Kidney capillary endothelial cell (primary cell): ENCODE results near the gene CEP19.

Experiments used
- DNase-seq: peaks from one replicate; pipeline ENCODE4 v3.0.0-alpha.2; 2018; ENCODE audit warnings: low spot score

The CEP19 gene

DNA sequence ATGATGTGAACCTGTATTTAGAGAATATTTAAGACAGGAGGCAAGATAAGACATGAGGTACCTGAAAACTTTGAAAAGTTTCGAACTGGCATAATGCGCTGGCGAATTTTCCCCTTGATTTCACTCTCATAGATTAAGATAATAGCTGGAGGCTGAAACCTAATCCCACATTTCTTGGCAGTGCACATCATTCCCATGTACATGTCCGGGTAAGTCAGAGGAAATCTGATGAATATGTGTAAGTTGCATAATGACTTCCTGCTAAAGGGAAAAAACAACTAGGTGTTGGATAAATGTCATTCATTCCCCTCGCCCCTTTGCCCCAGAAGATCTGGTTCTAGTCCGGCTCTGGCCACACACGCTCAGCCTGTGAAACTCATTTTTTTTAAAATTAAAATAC lies 3.6 kb downstream of the CEP19 start:
- DNase-seq, result no peak

- no peak for DNase-seq
Observed at GRCh38 chr3:196707566-196707965, 4.5 kb downstream of the CEP19 start.

DNA sequence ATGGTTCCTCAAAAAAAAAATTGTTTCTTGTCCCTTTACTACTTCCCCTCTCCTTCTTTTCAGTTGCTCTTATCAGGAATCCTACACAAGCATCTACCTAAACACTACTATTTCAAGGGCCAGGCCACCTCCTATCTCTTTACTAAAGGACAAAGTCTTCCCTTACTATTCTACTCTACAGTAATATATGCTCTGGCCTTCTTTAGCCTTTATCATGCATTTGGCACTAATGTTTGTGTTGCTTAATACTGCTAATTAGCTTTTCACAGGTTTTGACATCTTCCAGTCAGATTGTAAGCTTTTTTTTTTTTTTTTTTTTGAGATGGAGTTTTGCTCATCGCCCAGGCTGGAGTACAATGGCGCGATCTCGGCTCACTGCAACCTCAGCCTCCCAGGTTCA lies 5.3 kb downstream of the CEP19 start:
- no peak for DNase-seq

DNA sequence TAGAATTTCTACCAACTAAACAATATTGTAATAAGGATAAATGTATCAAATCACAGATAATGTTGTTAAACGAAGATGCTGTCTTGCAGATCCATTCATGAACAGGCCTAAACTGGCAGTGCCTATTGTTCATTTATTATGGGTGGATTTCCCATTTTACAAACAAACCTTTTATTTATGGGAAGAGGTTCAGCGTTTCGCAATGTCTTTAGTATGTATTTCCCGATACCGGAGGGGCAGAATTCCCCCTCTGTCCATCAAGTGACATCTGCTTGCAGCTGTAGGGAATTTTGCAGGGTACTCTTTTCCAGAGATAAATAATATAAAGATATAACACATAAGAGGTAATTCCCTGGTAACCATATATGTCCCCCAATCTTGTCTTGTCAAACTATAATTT lies 5.7 kb downstream of the CEP19 start:
- no peak for DNase-seq

- DNase-seq, result no peak
Observed at GRCh38 chr3:196700801-196701200, 11.2 kb downstream of the CEP19 start.

DNA sequence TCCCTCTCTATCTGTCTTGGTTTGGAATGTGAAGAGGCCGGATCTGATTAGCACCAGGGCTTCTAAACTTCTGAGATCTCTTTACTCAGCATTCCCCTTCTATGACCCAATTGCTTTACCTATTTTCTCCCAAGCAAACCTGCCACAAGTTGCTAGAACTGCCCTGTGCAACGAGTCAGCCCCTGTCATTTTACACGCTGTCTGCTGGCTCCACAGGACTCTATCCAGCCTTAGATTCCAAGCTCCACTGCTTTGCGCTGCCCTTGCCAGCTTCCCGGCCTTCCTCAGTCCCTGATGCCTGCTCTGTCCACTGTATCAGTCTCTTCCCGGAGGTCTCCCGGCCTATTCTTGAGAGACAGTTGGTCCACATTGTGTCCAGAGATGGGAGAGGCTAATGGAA lies 12.3 kb downstream of the CEP19 start:
- no peak for DNase-seq

DNA sequence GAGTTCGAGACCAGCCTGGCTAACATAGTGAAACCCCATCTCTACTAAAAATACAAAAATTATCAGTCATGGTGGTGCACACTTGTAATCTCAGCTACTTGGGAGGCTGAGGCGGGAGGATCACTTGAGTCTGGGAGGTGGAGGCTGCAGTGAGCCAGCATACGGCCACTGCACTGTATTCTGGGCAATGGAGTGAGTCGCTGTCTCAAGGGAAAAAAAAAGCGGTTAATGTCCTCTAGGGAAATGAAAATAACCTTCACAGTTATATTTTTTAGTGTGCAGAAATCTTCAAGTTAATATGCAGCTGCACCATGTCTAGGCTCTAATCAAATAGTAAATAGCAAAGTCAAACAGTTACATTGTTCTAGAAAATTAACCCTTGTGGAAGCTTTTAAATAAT lies 14.8 kb downstream of the CEP19 start:
- no peak for DNase-seq

DNA sequence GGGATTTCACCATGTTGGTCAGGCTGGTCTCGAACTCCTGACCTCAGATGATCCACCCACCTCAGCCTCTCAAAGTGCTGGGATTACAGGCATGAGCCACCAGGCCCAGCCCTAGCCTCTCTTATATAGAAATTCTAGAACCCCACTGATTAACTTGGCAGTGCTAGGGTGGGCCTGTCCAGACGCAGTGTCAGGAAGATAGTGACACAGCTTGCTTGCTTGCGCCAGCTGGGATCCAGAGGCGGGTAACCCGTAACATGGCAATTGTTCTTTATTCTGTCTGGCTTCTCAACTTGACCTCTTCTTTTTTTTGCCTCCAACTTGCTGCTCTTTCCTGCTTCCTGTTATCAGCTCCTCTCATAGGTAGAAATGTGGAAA lies 16.2 kb downstream of the CEP19 start:
- DNase-seq, result no peak

DNA sequence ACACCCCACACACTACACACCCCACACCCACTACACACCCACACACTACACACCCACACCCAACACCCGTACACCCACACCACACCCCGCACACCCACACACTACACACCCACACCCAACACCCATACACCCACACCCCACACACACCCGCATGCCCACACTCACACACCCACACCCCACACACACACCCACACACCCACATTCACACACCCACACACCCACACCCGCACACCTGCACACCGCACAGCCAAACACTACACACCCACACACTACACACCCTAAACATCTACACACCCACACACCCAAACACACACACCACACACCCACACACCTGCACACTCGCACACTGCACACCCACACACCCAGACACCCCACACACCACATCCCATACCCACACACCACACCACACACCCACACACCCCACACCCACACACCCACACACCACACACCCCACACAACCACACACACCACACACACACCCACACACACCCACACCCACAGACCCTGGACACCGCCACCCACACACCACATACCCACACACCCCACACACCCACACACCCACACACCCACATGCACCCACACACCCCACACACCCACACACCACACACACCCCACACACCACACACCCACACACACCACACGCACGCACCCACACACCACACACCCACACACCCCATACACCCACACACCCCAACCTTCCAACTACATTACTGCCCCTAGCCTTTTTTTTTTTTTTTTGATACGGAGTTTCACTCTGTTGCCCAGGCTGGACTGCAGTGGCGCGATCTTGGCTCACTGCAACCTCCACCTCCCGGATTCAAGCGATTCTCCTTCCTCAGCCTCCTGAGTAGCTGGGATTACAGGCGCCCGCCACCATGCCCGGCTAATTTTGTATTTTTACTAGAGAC lies 16.9 kb downstream of the CEP19 start:
- no peak for DNase-seq

GRCh38 chr3:196694202-196694638 lies 17.8 kb downstream of the CEP19 start:
- no peak for DNase-seq

GRCh38 chr3:196691386-196691785 lies 20.7 kb downstream of the CEP19 start:
- DNase-seq, result no peak

GRCh38 chr3:196689941-196690660 lies 21.9 kb downstream of the CEP19 start:
- no peak for DNase-seq

- DNase-seq, result no peak
Observed at GRCh38 chr3:196688349-196688748, 23.7 kb downstream of the CEP19 start.

DNA sequence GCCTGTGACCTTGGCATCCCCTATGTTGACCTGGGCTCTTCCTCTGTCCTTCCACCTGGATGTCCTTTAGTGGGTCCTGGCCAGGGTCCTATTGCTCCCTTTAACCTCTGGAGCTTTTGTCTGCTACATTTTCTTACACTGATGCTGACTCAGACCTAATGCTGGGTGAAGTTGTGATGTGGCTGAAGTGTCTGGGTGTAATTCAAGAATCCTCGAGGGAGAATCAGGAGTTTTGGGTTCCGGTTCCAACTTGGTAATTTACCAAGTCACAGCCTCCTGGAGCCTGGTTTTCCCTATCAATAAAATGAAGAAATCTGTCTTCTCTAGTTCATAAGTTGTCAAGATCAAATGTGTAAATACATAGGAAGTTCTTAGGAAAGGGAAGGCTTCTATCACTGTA lies 25.6 kb downstream of the CEP19 start:
- no peak for DNase-seq

DNA sequence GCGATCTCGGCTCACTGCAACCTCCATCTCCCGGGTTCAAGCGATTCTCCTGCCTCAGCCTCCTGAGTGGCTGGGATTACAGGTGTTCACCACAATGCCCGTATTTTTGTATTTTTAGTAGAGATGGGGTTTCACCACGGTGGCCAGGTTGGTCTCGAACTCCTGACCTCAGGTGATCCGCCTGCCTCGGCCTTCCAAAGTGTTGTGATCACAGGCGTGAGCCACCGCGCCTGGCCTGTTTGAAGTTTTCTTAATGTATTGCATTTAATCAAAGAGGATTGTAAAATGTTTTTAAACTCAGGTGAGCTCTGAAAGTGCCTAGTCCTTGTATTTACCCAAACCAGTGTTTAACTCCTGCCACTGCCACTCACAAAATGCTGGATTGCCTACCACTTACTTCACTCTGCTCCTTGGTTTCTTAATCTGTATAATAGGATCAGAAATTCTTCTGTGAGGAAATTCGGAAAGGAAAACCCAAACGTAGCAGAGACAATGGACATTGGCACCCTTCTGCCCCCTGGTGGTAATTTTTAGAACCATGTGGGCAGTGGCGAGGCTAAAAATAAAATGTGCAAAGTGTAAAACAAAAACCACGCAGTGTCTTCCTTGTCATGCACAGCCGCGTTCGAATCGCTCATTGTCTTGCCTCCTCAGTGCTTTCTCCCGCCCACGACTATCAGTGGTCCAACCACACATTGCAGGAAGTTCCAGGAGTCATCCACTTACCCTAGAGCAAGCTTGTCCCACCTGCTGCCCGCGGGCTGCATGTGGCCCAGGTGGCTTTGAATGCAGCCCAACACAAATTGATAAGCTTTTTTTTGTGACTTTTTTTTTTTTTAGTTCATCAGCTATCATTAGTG lies 27.3 kb downstream of the CEP19 start:
- peak; percentile 69 for DNase-seq

GRCh38 chr3:196677931-196678330 lies 34.1 kb downstream of the CEP19 start:
- no peak for DNase-seq

DNA sequence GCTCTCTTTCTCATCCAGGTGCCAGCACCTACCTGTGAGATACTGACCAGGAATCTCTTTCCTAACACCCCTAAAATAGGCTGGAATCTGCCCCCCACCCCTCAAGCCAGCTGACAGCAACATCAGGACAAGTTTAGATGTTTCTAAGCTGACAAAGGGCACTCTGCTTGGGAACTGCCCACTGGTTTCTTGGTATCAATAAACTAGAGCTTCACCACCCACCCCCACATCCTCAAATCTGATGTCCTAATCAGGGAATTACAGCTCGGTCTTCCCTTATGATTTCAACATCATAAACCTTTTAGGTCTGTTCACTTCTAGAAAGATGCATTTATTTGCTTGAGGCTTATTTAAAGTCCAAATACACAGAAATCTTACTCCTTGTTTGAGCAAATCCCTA lies 34.7 kb downstream of the CEP19 start:
- DNase-seq, result no peak

DNA sequence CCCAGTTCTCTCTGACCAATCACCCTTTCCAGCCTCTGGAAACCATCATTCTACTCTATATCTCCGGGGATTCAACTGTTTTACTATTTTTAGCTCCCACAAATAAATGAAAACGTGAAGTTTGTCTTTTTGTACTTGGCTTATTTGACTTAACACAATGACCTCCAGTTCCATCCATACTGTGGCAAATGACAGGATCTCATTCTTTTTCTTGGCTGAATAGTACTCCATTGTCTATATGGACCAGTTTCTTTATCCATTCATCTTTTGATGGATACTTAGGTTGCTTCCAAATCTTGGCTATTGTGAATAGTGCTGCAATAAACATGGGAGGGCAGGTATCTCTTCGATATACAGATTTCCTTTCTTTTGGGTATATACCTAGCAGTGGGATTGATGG lies 38.4 kb downstream of the CEP19 start:
- no peak for DNase-seq

- no peak for DNase-seq
Observed at GRCh38 chr3:196670339-196670738, 41.7 kb downstream of the CEP19 start.

GRCh38 chr3:196667056-196667825 lies 44.8 kb downstream of the CEP19 start:
- no peak for DNase-seq

DNA sequence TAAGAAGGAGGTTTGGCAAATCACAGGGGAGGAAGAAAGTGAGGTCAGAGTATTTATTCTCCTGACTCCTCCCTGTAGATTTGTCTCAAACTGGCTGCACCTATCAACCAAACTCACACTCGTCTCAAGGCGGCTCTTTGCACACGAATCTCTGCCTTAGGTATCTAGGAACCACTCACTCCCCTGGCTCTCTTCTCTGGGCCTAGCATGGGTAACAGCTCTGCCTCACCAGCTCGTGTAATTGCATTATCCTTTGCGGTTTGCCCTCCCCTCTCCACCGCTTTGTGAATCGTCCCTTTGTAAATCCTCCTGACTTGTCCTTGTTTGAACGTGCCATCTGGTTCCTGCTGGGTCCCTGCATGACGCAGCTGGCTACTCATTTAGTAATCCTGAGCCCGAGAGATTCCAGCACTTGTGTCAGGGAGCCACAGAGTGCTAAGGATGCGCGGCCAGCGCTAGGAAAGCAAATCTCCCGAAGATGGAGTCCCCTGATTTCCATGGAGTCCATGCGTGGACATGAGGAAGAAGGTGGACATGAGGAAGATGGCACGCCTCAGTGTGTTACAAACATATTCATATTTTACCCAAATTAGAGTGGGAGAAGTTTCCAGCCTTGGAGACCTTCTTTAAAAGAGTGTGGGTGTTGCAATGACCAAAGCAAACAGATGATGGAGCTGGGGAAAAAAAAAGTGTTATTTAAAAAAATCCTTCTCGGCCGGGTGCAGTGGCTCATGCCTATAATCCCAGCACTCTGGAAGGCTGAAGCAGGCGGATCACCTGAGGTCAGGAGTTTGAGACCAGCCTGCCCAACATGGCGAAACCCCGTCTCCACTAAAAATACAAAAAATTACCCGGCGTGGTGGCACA lies 45.8 kb downstream of the CEP19 start:
- DNase-seq, result no peak
